ENCODE results near the gene MMP14.
"Not testable (repeated sequence)": the region's sequence is repeated elsewhere in the genome, so short reads cannot be mapped to it uniquely, and the experiment has no call there.

MMP14 gene

DNA sequence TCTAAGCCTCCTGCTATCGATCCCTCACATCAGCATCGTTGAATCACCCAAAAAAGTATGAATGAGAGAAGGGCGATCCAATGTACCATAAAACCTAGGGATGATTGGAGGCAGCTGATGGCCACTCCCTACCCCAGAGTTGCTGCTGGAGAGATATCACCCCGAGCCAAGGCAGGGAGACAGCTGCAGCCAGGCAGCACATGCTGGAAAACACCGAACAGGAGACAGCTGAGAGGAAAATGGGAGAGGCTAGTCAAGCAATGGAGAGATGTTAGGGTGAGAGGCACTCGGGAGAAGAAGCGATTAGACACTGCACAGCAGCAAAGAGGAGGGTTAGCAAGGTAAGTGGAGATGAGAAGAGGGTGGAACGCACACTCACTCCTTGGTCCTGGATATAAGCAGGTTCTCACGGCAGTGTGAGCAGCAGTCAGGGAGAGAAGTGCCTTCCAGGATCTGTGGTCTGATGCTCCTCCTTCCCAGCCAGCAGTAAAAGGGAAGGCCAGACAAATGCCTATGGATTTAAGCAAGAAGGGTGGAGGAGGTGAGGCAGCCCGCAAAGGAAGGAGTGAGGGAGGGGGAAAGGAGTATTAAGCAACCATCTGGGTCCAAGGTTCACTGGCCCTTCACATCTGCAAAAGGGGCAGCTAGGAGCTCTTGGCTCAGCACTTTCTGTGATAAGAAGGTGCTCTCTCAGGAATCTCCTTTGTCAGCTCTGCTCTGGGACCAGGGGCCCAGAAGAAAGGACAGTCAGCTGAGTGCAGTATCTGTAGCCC lies 21.3 kb upstream of the MMP14 start, which contains the start of gene SLC7A7:
TSS of gene SLC7A7 (minus strand) at position 495 of the 773 bp plus-strand sequence. CDS start 2,037 bp downstream, outside the sequence.
- no peak for DNase-seq (ENCODE audit: low spot score)

- DNase-seq (ENCODE audit: low spot score) = peak; percentile 76
Measured at GRCh38 chr14:22819151-22819988, 17.0 kb upstream of the MMP14 start.

- DNase-seq (ENCODE audit: low spot score) = no peak
Measured at GRCh38 chr14:22820731-22821130, 15.7 kb upstream of the MMP14 start.

DNA sequence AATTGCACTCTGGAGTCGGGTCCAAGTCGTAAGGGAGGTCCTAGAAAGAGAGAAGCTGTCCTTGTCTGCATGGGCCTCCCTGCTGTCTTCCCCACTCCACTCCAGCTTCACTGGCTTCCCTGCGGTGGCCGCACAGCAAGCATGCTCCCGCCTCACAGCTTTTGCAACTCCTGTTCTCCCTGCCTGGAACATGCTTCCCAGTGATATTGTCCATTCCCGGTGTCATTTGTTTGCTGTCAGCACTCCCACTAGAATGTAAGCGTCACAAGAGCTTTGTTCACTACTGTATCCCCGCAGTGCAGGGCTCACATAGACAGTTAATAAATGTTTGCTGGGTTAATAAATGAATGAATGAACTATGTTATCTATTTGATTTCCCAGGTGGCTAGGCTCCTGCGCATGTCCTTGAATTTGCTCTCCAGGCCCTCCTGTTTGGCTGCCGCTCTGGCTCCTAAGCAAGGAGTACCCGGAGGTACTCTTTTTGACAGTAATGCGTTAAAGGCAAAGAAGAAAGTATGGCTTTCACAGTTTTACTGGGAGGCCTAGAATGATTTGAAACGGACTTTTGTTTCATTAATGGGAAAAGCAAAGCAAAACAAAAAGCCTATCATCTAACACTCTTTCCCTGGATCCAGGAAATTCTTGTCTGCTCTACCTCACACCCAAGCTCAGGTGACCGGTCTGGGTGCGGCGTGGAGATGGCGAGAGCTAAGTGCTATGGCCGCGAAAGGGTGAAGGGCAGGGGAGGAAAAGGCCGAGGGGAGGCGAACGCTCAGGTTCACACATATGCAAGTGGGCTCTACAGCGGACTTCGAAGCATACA lies 15.0 kb upstream of the MMP14 start:
- DNase-seq (ENCODE audit: low spot score) = no peak

DNA sequence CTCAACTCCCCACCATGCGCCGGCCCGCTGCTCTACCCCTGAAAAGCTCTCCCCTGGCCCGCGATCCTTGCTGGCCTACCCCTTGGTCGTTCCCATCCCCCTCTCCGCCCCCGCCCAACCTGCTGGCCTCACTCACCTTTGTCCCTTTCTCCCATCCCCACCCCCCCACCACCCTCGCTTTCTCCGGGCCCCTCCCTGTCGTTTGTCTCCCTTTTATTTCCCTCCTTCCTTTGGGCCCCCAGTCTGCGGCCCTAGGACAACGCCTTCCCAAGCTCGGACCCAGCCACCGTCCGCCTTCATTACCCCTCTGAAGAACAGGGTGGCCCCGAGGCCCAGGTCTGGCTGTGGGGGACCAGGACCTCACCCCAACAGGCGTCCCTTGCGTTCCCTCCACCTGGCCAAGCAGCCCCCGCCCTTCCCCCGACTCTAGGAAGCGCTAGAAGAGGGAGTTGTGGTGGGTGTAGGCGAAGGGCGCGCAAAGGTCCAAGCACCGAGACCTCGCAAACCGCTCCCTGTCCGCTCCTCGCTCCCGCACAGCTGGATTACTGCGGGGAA lies 14.3 kb upstream of the MMP14 start:
- DNase-seq (ENCODE audit: low spot score) = no peak

- DNase-seq (ENCODE audit: low spot score) = peak; percentile 90
Measured at GRCh38 chr14:22822571-22823098, 13.8 kb upstream of the MMP14 start.

- DNase-seq (ENCODE audit: low spot score) = peak; percentile 80
Measured at GRCh38 chr14:22824711-22825359, 11.6 kb upstream of the MMP14 start.

- DNase-seq (ENCODE audit: low spot score) = not testable (repeated sequence)
Measured at GRCh38 chr14:22829076-22829660, 7.2 kb upstream of the MMP14 start.

DNA sequence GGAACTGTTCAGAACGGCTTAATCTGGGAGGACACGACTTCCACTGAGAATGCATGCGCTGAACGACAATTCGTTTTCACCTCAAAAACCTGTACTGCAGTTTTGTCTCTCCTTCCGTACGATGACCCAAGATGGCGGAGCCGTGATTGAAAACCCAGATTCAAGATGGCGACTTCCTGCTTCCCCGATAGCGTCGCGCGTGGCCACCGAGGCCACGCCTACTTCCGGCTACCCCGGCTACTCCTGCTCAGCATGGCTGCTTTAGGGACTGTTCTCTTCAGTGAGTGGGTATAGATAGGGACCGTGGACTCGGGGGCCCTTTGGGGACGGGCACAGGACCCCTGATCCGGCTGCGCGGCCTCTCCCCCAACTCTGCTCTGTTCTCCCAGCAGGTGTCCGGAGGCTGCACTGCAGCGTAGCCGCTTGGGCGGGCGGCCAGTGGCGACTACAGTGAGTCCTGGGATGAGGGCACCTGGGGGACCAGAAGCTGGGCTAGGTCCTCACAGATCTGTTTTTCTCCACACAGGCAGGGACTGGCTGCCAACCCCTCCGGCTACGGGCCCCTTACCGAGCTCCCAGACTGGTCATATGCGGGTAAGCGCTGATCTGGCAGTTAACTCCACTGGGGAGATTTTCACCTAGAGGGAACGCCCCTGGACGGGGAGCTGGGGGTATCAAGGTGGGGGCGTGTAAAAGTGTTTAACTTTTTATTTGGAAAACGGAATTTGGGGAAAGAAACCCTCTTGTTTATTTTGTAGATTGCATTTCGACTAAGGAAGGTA lies 6.5 kb upstream of the MMP14 start, which contains the start of gene MRPL52:
TSS of gene MRPL52 (plus strand) at position 227 of the 782 bp plus-strand sequence. CDS start at position 253, 26 bp downstream.
- peak; percentile 92 for DNase-seq (ENCODE audit: low spot score)

DNA sequence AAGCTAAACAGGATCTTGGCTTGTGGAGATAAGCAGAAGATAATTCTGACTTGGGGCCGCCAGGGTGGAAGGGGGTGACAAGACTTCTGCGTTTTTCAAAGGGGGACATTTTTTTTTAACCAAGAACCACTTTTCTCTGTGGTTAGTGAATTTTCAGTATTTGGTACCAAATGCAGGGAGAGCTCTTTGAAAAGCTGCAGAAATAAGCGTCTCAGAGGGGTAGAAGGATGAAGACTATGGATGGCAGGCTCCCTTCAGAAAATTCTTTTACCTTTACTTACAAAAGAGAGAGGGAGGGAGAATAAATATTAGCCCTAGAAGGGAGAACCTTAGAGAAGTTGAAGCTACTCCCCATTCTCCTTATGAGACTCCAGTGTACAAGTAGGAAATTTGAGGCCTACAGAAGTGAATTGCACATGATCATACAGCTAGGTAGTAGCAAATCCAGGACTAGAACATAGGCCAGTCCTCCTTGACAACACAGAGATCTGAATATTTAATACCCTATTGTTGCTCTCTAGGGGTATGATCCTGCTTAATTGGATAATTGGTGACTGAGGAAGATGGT lies 5.9 kb upstream of the MMP14 start:
- DNase-seq (ENCODE audit: low spot score) = no peak

- no peak for DNase-seq (ENCODE audit: low spot score)
Measured at GRCh38 chr14:22835505-22835904, 880 bp upstream of the MMP14 start.

- peak; percentile 70 for DNase-seq (ENCODE audit: low spot score)
Measured at GRCh38 chr14:22837114-22837749, 847 bp downstream of the MMP14 start.

DNA sequence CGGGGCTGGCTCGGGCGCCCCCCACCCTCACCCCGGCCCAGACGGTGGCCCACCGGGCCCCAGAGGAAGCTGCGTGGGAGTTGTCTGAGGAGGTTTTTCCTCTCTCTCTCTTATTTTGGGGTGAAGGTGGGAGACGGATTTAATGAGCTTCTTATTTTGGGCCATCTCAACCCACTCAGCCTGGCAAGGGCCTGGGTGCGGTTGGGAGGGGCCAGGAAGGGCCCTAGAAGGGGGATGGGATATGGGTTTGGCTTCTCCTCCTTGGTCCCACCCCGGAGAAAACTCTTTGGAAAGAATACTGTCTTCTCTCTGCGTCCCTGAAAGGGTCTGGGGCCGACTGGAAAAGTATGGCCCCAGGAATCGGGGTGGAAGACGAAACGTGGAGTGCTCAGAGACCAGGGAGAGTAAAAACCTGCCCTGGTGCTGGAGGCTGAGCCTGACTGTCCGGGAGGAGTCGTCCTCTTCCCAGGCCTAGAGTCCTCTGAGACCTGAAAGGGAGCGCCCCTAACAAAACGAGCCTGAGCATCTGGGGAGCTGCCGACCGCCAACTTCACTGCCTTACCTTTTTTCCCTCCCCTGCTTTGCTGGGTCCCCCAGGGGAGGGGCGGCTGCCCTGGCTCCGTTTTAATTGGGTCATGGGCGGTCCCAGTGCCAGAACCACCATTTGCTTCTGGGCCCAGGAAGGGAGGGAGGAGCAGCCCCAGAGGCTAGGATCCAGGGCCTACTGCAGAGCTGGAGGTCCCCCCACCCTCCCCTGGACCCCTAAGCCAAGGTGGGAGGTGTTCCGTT lies 1.6 kb downstream of the MMP14 start:
- DNase-seq (ENCODE audit: low spot score) = peak; percentile 48

GRCh38 chr14:22838631-22839041 lies 2.3 kb downstream of the MMP14 start:
- DNase-seq (ENCODE audit: low spot score) = peak; percentile 54

GRCh38 chr14:22839159-22839779 lies 2.9 kb downstream of the MMP14 start:
- DNase-seq (ENCODE audit: low spot score) = peak; percentile 18

DNA sequence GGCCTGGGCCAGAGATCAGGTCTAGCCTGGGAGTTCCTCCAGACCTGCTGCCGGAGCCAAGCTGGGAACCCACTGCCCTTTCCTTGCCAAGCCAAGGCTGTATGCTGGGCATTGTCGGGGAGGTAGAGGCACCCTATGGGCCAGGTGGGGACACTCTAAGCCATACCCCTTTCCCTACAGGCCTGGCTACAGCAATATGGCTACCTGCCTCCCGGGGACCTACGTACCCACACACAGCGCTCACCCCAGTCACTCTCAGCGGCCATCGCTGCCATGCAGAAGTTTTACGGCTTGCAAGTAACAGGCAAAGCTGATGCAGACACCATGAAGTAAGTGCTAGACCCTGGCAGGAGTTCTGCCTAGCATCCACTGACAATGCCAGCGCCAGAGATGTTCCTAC lies 4.9 kb downstream of the MMP14 start:
- DNase-seq (ENCODE audit: low spot score) = no peak

GRCh38 chr14:22841769-22842168 lies 5.4 kb downstream of the MMP14 start:
- DNase-seq (ENCODE audit: low spot score) = no peak

All from AG20443 (cell line).